Liver (tissue), 3 donors: ENCODE data around the gene RARA.

Experiments
- CTCF ChIP-seq: fragments of 150-350 bp; IDR thresholded peaks from 2 replicates; pipeline ENCODE4 v1.5.1; 2017; ENCODE audit warnings: improper control_type of control experiment, low read depth, low read length; ENCODE audit not compliant: missing input control
- FOXA1 ChIP-seq: IDR thresholded peaks from 2 replicates; pipeline ENCODE4 v1.6.1; 2016; ENCODE audit warnings: antibody characterized with exemption
- HNF4A ChIP-seq, 2 donors: conservative IDR thresholded peaks; 2 replicates each; pipeline ENCODE4 v1.6.1; 2016; ENCODE audit warnings: antibody characterized with exemption in 2 of 2, mild to moderate bottlenecking in 2 of 2
- HNF4G ChIP-seq: IDR thresholded peaks from 2 replicates; pipeline ENCODE4 v1.6.1; 2016; ENCODE audit warnings: antibody characterized with exemption
- RAD21 ChIP-seq, 2 donors: IDR thresholded peaks; 2 replicates each; pipeline ENCODE4 v1.6.1; 2016; ENCODE audit warnings: antibody characterized with exemption in 2 of 2, mild to moderate bottlenecking in 2 of 2
- REST ChIP-seq: IDR thresholded peaks from 2 replicates; pipeline ENCODE4 v1.6.1; 2016; ENCODE audit warnings: antibody characterized with exemption, mild to moderate bottlenecking
- SP1 ChIP-seq: IDR thresholded peaks from 2 replicates; pipeline ENCODE4 v1.6.1; 2018; ENCODE audit warnings: antibody characterized with exemption, mild to moderate bottlenecking
- TAF1 ChIP-seq: conservative IDR thresholded peaks from 2 replicates; pipeline ENCODE4 v1.6.1; 2016; ENCODE audit warnings: antibody characterized with exemption, mild to moderate bottlenecking
- YY1 ChIP-seq: IDR thresholded peaks from 2 replicates; pipeline ENCODE4 v1.6.1; 2016; ENCODE audit warnings: antibody characterized with exemption, mild to moderate bottlenecking
- TF ChIP-seq, protein P1 (sequence below): IDR thresholded peaks from 2 replicates; pipeline ENCODE4 v1.6.1; 2016; ENCODE audit warnings: antibody characterized with exemption
- TF ChIP-seq, protein P2 (sequence below): IDR thresholded peaks from 2 replicates; pipeline ENCODE4 v1.6.1; 2016; ENCODE audit warnings: antibody characterized with exemption
- donor health status: healthy.
- donor health status: healthy.

DNA sequence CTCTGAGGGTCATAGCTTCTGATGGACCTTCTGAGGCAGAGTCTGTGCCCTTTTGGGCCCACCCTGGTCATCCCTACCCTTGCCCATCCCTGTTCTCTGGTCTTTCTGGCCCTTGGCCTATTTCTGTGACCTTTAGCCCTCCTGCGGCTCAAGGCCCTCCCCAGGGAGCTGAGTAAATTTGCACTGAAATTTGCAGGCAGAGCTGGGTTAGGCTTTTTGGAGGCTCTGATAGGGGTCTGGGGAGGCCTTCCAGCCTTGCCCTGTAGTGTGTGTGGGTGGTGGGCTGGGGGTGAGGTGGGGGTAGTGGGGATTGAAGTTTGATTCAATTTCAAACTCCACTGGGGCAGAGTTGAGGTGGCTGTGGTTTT is 17.8 kb downstream of the RARA start:
- peak; percentile 52 for TF ChIP-seq SP1
- TF ChIP-seq CTCF: no peak
- TF ChIP-seq TAF1: no peak
- TF ChIP-seq REST: no peak
- no peak for TF ChIP-seq RAD21 (IDR thresholded peaks at IDR 0.05)
- TF ChIP-seq, protein P1, sequence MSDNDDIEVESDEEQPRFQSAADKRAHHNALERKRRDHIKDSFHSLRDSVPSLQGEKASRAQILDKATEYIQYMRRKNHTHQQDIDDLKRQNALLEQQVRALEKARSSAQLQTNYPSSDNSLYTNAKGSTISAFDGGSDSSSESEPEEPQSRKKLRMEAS: no peak
- TF ChIP-seq HNF4A (conservative IDR thresholded peaks at IDR 0.05): peak; percentile 50 to 57
- no peak for TF ChIP-seq YY1
- TF ChIP-seq, protein P2, sequence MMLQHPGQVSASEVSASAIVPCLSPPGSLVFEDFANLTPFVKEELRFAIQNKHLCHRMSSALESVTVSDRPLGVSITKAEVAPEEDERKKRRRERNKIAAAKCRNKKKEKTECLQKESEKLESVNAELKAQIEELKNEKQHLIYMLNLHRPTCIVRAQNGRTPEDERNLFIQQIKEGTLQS: no peak
- no peak for TF ChIP-seq FOXA1
- peak; percentile 7 for TF ChIP-seq HNF4G
